ENCODE results near the gene UBXN6.
A peak's percentile ranks its signal among the peaks of the same experiment; 100 is the strongest.

Gene UBXN6

DNA sequence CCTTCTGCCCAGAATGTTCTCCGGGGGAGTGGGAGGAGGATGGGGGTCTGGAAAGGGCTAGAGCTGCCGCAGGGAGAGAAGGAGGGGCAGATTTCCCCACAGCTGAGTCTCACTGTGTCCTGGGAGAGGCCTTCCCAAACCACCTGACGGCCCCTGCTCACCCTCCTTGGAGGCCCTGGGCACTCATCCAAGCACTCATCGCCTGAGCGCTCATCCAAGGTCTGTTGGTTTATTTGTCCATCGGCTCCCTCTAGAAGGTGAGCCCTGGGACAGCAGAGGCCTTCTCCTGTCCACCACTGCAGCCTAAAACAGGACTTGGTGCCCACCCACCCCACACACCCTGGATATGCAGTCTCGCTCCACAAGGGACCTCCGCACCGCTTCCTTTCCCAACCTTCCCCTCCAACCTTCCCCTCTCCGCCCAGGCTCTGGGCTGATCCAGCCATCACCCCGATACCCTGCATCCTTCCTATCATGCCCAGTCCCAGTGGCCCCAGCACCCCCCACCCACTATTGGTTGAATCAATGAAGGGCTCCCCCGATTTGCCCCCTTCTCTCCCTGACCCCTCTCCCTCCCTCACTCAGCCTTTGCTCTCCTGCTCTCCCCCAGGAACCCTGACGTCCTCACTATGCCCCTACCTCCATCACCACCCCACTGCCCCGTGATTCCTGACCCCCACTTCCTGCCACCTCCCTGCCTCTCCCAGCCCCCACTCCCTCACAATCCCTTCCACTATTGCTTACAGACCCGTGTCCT is 1.7 kb downstream of the UBXN6 start:
- DNase-seq = peak; percentile 83

DNA sequence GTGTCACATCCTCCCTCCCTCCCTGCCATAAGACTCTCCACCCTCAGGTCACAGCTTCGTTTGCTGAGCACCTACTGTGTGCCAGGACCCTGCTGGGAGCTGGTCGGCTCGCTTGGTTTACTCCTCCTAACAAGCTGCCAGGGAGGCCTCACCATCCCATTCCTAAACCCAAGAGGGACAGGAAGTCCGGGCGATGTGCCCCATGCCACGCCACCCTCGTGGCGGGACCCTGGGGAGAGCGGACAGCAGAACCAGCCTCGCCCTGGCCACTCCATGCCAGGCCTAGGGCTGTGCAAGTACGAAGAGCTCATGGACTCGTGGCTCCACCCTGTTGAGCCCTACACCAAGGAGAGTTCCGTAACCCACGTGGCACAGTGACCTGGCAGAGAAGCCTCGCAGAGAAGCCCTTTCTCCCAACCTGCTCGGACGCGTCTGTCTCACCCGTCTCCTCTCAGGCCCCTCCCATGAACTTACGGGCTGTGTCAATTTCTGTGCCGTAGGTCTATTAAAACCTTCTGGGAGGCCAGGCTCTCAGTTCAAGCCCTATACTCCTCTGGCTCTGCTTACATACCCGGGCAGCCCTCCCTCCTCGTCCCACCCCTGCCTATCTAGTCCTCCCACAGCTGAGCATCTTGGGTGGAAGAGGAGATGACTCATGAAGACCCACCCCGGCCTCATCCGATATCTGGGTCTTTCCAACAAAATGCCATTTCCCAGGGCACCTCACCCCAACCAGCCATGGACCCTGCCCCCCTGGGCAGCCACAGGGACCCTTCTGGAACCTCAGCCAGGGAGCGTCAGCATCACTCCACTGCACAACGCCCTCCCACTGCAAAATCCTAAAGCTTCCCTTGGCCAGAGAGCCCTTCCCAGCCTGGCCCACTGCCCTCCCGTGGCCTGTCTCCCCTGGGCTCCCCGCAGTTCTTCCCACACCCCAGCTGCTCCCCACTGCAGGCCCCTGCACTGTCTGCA is 2.6 kb downstream of the UBXN6 start:
- peak; percentile 68 for DNase-seq

DNA sequence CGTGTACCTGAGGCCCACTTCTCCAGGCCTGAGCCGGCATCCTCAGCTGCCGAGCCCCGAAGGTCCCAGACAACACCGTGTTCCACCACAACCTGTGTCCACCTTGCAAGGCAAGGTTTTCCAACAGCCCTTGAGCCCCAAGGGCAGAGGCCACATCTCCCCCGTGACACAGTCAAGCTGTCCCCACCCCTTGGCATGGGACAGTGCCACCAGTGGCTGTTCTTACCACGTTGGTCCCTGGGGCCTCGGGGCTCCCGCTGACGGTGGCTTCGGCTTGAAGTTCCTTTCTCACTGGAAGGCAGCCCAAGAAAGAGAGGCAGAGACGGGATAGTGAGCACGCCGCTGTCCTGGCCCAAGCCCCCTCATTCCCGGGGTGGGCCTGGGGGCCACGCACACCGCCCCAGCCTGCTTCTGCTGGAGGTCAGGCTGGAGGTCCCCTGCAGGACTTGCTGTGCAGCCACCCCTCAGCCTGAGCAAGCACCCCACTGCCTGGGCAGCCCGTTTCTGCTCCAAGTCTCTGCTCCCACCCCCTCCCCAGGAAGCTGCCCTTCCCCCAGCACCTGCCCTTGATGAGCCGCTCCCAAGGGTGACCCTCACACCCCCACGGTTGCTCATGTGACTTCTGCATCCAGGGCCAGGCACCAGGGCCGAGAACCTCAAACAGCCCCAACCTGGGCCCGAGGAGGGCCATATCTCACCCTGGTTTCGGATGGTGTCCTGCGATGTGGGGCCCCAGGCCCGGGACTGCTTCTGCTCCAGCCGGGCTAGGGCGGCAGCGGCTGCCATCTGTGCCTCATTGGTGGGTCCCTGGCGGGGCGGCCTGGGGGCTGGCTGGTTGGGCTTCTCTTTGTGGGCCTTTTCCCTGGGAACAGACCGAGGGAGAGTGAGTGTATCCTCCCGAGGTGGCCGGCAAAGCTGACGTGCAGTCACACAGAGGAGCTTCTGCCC is 4.1 kb downstream of the UBXN6 start:
- no peak for DNase-seq

DNA sequence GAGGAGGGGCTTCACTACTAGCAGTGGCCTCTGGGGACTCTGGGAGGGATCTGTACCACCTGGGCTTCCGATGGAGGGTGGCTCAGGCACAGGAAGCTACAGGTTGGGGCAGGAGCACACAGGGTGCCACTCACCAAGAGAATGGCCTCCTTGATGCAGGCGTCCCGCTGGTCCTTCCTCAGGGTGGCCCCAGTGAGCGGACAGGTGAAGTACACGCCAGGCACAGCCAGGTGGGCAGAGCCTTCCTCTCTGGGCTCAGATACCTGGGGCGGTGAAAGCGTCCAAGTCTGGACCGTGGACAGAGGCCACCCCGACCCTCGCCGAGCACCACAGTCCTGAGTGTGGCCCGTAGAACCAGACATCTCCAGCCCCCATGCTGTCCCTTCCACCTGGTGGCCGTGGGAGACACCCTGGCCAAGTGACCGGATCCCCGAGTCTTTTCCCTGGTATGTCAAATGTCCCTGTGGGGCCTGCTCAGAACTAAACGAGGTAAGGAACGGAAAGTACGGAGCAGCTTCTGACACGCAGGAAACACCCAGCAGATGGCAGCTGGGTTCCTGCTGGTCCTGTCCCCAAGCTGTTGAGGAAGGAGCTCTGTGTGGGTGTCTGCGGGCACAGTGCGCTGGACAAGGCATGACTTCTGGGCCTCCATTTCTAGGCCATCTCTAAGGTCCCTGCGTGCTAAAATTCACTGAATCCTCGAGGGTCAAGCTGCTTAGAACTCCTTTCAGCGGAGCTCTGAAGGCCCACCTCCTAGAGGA is 5.2 kb downstream of the UBXN6 start:
- DNase-seq = no peak

DNA sequence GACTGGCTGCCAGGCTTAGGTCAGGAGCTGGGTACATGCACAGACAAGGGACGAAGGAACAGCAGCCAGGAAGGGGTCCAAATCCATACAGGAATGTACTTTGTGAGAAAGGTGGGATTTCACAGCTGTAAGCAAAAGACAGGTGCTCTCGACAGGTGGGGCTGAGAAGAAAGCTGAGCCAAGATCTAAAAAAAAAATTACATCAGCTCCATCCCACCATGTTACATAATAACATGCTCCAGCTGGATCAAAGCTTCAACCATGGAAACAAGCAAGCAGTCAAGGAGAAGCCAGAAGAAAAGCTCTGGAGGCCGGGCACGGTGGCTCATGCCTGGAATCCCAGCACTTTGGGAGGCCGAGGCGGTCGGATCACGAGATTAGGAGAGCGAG is 8.0 kb downstream of the UBXN6 start:
- DNase-seq = no peak

DNA sequence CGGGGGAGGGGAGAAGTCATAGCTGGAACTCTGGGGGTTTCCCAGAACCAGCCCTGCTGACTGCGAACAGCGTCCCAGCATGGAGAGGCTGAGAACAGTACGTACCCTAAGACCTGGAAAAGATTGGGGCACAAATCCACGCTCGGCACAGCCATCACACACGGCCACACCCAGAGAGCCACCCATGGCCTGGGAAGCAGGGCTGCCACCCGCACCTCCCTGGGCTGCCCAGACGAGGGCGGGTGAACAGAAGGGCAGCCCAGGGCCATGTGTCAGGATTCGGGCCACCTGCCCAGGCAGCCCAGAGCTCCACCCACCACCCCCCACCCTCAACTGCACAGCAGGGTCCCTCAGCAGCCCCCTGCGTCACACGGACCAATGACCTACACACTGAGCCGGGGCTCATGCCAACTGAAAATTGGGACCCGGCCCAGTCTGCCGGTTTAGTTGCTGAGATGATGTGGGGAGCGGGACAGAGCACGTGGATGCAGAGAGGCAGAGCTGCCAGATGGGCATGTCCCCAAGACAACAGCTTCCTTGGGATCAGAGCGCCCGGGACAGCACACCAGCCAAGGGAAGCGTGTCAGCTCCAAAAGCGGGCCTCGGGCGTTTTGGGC is 8.5 kb downstream of the UBXN6 start:
- peak; percentile 82 for DNase-seq

DNA sequence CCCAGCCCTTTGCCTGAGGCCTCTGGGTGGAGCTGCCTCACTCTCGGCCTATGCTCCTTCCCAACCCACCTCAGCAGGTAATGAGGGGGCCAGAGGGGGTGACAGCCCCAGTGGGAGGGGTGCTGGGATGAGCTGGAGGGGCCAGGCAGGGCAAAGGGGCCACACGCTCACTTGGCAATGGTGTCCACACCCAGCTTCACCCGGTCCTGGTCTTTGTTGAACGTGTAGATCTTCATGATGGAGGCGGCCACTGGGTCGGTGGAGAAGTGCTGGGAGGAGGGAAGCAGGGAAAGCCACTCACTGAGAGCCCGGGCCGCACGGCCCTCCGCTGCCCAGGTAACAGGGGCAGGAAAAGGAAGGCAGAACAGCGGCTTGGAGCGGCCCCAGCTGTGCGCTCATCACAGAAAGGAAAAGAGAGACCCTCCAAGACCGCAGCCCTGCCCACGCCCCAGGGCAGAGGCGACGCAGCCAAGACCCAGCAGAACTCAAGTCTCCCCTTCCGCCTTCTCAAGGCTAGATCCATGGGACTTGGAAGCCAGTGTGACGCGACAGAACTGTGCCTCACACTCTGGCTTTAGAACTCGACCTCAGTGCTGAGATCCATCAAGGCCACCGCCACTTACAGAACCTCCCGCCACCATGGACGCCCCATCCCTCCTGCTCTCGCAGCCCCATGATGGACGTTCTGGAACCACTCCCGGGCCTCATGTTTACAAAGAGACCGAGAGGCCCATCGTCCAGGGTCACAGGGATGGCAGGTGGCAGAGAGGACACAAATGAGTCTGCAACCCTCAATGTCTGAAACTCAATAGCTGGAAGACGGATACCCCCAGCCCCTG is 9.2 kb downstream of the UBXN6 start:
- no peak for DNase-seq

DNA sequence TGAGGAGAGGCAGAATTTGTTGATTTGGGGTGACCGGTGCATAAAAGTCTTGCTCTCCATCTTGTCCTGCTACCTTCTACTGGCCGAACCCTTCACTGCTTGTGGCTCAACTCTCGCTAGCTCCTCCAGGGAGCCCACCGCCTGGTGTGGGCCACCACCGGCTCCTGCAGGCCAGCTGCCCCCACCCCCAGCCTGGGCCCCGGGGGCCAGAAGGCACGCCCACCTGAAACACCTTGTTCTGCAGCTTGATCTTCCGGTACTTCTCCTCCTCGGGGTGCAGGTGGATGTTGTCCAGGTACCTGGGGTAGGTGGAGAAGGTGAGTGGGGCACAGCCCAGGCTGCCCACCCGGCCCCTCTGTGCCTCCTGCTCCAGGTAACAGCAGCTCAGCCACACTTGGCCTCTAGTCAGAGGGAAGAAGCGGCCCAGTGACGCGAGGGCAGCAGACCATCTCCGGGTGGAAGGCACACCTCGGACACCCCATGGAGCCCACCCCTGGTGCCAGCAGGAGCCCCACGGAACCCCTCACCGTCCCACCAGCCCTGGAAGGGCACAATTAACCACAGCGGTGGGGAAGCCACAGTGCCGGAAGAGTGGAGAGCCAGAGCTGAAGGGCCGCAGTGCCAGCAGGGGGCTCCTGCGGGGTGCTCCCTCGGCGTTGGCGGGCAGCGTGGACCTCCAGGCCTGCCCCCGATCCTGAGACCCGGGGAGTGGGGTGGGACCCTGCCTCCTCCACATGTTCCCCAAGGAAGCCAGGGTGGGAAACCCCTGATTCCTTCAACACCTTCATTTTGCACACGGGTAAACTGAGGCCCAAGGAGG is 10.1 kb downstream of the UBXN6 start:
- DNase-seq = no peak

DNA sequence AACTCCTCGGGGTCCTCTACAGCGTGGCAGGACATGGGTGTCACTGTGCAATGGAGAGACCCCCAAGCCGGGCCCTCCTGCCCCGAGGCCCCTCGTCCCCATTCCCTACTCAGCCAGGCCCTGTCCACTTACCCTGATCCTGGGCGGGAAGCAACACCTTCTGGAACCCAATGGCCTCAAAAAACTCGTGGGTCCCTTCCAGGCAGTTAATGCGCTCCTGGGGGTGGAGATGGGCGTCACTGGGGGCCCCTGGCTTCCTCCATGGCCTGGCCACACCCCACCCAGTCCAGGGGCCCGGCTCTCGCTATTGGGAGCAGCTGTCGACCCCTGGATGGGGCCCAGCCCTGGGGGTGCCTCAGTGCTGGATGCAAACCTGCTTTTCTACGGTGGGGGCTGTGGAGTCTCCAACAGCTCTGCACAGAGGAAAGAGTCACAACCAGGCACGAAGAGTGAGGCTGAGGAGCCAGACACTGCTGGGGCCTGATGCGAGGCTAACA is 10.8 kb downstream of the UBXN6 start:
- DNase-seq = peak; percentile 22

DNA sequence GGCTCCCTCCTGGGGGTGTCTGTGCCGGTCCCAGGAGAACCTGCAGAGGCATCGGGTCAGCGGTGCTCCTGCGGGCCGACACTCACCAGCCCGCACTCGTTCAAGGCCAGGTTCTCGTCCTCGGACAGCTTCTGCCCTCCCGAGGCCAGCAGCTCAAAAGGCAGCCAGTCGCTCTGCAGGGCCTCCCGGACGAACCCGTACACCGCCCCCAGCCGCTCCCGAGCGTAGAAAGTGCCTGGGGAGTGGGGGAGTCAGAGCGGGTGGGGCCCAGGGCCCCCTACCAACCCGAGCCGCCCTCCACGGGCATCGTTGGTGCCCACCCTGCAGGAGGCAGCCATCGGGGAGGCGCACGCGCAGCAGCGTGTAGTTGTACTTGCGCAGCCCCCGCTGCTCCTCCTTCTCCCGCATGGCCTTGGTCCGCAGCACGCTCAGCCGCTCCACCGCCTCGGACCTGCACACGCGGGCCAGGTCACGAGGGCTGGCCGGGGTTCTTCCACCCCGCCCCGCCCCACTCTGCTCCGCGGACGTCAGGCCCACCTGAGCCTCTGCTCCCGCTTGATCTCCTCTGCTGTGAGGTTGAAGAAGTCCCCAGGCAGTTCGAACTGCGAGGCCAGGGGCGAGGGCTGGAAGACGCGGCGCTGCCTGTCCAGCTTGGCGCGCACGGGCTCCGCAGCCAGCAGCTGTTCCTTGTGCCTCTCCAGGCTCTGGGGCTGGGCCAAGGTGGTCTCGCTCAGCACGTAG is 11.5 kb downstream of the UBXN6 start:
- DNase-seq = peak; percentile 28

DNA sequence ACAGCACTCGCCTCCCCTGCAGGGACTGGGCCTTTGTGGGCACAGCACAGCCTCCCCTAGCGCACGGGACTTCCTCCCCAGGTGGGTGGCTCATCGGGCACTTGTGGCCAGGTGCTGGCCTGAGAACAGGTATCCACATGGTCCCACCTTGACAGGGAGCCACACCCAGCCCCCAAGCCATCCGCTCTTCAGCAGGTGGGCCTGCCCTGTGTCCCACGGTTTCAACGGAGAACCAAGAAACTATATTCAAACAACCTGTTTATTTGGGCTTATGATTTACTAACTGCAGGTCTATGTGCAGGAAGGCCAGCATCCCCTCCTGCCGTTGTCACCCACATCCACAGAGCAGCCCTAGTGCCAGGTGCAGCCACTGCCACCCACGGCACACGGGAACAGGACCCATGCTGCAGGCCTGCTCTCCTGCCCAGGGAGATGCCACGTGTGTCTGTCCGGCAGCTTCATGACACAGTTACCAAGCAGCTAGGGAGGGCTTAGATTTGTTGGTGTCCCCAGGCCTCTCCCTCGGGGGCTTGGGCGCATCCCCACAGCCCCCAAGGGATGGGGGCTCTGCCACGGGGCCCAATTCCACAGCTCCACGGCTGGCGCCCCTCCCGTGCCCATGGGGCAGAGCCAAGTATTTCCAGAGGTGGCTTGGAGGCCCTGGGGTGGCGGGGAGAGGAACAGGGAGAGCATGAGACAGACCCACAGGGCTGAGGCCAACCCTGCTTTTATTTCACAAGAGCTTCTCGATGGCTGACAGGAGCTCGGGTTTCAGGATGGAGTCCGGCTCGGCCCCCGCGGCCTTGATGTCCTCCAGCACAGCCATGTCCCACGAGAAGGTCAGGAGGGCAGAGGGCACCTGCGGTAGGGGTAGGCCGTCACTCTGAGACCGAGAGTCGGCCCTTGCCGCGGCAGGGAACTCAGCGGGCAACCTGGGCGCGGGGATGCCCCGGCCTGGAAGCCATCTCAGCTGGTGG is 12.5 kb downstream of the UBXN6 start:
- peak; percentile 25 for DNase-seq

DNA sequence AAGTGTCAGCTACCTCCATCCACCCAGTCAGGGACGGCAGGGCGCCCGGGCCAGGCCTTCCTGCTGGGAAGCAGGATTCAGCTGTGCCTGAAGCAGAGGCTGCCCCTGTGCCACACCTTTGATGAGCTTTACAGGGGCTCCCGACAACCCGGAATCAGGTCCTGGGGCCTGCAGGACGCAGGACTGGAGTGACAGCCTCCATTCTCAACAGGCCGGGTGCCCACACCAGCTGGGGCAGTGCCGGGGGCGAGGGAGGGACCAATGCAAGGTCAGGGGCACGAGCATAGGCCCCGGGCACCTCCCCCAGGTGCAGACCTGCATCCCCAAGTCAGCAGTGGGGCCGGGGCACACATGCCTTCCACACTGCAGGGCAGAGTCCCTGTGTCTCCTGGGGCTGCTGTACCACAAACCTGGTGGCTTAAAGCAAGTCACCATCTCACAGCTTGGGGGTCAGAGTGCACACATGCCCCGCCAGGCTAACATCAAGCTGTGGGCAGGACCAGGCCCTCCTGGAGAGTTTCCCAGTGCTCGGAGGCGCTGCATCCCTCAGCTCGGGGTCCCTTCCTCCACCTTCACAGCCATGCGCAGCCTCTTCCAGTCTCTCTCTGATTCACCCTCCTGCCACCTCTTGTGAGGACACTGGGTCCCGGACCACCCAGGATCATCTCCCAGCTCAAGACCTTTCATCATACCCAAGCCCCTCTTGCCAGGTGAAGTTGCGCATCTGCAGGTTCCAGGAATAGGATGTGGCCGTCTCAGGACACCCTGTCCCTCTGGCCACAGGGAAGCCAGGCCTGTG is 13.4 kb downstream of the UBXN6 start:
- no peak for DNase-seq

DNA sequence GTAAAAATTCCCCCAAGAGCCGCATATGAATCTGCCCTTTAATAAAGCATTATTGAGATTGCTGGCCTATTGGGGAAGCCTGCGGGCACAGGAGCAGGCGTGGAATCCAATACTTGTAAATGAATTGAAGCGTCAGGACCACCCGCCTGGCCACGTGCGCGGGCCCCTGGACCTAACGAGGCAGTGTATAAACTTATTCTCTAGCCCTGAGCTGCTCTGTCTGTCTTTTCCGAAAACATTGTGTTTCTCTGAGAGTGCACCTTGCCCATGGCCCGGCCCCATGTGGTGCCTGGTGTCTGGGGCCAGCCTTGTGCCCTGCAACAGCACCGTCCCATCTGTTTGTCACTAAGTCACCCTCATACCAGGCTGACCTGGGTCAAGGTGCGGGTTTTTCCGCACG is 14.4 kb downstream of the UBXN6 start:
- no peak for DNase-seq

DNA sequence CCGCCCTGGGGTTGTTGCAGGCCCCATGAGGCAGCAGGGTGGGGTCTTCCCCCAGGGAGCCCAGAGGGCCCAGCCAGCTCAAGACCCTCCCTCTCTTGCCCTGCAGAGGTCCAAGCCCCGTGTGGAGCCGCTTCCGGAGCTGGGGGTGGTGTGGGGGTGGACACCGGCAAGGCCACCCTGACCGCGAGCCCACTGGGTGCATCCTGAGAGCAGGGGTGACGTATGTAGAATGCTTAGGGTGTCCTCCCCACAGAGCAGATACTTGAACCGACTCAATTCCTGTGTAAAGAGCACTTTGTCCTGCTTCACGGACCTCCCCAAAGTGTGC is 14.8 kb downstream of the UBXN6 start:
- DNase-seq = no peak

DNA sequence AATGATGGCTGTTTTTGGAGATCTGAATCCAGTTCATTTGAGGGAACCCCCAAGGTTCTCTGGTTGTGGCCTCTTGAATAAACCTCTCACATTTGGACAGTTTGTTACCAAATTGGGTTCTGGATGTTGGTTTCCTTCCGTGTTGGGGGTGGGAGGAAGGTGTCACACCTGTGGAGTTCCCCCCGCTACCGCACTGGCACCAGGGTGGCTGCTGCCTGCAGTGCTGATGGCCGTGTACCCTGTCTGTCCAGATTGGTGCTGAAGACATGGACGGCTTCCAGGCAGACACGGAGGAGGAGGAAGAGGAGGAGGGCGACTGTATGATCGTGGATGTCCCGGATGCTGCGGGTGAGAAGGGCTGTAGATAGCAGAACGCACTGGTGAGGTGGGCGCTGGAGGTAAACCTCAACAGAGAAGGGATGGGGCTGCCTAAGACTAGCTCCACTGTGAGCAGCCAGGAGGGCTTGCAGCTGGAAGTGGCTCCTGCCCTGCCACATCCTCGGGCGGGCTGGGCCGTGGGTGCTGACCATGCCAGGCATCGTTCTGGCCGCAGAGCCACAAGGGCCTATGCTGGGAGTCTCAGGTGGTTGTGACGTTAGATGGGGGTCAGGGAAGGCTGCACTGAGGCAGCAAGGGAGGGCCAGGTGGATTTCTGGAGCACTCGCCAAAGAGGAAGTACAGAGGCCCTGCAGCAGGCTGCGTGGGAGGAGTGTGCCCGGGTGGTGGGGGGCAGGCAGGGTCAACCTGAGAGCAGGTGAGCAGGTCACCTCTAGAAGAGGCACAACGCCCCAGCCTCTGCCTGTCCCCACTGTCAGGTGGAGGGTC is 15.4 kb downstream of the UBXN6 start:
- no peak for DNase-seq

DNA sequence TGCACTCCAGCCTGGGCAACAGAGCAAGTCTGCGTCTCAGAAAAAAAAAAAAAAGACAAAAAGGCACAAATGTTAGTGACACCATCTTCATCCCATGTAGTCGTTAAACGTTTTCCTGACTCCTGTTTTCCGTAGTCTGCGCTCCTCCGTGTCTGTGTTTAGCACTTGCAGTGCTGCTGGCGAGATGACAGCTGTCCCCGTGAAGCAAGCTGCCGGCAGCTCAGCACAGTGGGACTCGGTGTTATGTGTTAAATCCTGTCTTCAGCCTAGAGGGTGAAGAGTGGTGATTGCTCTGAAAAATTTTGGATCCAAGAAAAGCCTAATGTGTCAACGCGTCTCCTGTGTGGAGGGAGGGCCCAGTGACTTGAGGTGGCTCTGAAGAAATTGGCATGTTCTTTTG is 18.4 kb downstream of the UBXN6 start:
- DNase-seq = no peak
